Right lobe of liver (tissue), 4 donors: ENCODE results near the gene POLE2.

Experiments
- CTCF ChIP-seq, 4 donors: fragments of 200-600 bp in 3 of 4; fragments of 450-650 bp in 1 of 4; IDR thresholded peaks; one replicate each; pipeline versions ENCODE4 v1.5.1 to v1.8.0; 2016 to 2022; ENCODE audit warnings: antibody characterized with exemption in 4 of 4, mild to moderate bottlenecking in 2 of 4
- POLR2A ChIP-seq: fragments of 450-650 bp; IDR thresholded peaks from one replicate; pipeline ENCODE4 v1.6.1; 2017; ENCODE audit warnings: antibody characterized with exemption, mild to moderate bottlenecking
- donor health status: DM: no; HTN: no; CAD: no.
- donor health status: DM: no; HTN: no; CAD: no.
- donor health status: DM: no; HTN: yes; CAD: no.

- TF ChIP-seq CTCF (IDR thresholded peaks at IDR 0.05) (no peak), POLR2A (no peak)
Measured at GRCh38 chr14:49636866-49637265, 51.1 kb downstream of the POLE2 start.
